Heart right ventricle (tissue), 16 donors: ENCODE measurements around the gene XPO1. TPM values are rescaled to one million over a fixed set of nuclear protein-coding genes. Genes with fewer than 3 reads are reported as not detected.

Experiments
- ATAC-seq, 8 donors: fragments of 200-7000 bp; cut with Tn5 transposase; one replicate each; pipeline ENCODE4 v1.9.1; 2020; ENCODE audit warnings: mild to moderate bottlenecking in 8 of 8, moderate library complexity in 8 of 8, moderate number of reproducible peaks in 1 of 8
- DNase-seq, 2 donors: peaks; one replicate each; pipeline ENCODE4 v3.0.0-alpha.2; 2020
- H3K27ac ChIP-seq, 10 donors: fragments of 200-600 bp; sonication (generic) in 2 of 10; one replicate each; pipeline versions ENCODE4 v1.5.0 to v1.8.0; 2020 to 2022; ENCODE audit warnings: mild to moderate bottlenecking in 3 of 10
- H3K27me3 ChIP-seq, 7 donors: fragments of 200-600 bp; one replicate each; pipeline ENCODE4 v1.8.0; 2021 to 2022; ENCODE audit warnings: mild to moderate bottlenecking in 2 of 7
- H3K36me3 ChIP-seq, 9 donors: fragments of 200-600 bp; sonication (generic) in 1 of 9; one replicate each; pipeline versions ENCODE4 v1.5.0 to v1.8.0; 2020 to 2022; ENCODE audit warnings: mild to moderate bottlenecking in 2 of 9
- H3K4me1 ChIP-seq, 9 donors: fragments of 200-600 bp; sonication (generic) in 1 of 9; one replicate each; pipeline versions ENCODE4 v1.5.0 to v1.8.0; 2020 to 2022; ENCODE audit warnings: mild to moderate bottlenecking in 4 of 9
- H3K4me3 ChIP-seq, 10 donors: fragments of 200-600 bp; sonication (generic) in 2 of 10; one replicate each; pipeline versions ENCODE4 v1.5.0 to v1.8.0; 2020 to 2022; ENCODE audit warnings: mild to moderate bottlenecking in 7 of 10, moderate library complexity in 2 of 10
- H3K9me3 ChIP-seq, 11 donors: fragments of 200-600 bp in 10 of 11; sonication (generic) in 2 of 11; one replicate each; pipeline versions ENCODE4 v1.5.0 to v1.8.0; 2013 to 2022; ENCODE audit warnings: mild to moderate bottlenecking in 2 of 11, control low read depth in 1 of 11, moderate library complexity in 1 of 11
- CTCF ChIP-seq, 9 donors: fragments of 200-600 bp; sonication (generic) in 2 of 9; IDR thresholded peaks; one replicate each; pipeline versions ENCODE4 v1.5.0 to v1.8.0; 2021 to 2022; ENCODE audit warnings: antibody characterized with exemption in 9 of 9, mild to moderate bottlenecking in 5 of 9, moderate library complexity in 1 of 9
- WGBS, 2 donors: extraction: QIAGEN DNeasy Blood & Tissue Kit; methylation state at CpG; one replicate each; pipeline ENCODE4 v1.1.7; 2013; ENCODE audit warnings: inconsistent platforms in 1 of 2; 5-methylcytosine and 5-hydroxymethylcytosine counted together
- intact Hi-C, 10 donors: fragments of 100-400 bp; cut with DNase I; formaldehyde crosslinking; loops; one replicate each; pipeline versions ENCODE4 v1.11.1 to v1.14.2; 2022
- polyA plus RNA-seq, 2 donors: library from polyadenylated mRNA; stranded (reverse); fragments of 200-250 nt; gene quantifications; one replicate each; pipeline ENCODE4 v1.2.3, GENCODE V29; 2013
- total RNA-seq, 10 donors: library from RNA; stranded (reverse); fragmentation: NEBNext Ultra II Directional in 3 of 10; extraction: Animal tissue kit (Norgen Biotek cat#: 25700) in 3 of 10; gene quantifications; one replicate each; pipeline versions ENCODE4 v1.2.1 to v1.2.4, GENCODE V29; 2021 to 2023
- donor health status: Arrhythmogenic right ventricular cardiomyopathy.
- donor health status: ischemic (EF 13 %, LVEDD 7.1; RV severe dilation, severe dysfunction).
- donor health status: healthy with polysubstance abuse.
- donor health status: DM: no; HTN: yes; CAD: no.
- donor health status: DM: no; HTN: no; CAD: no.
- donor health status: ischemic (EF 25% LVEDD 6.9; RV normal size, moderate dysfunction).
- donor health status: ischemic (EF 25% LVEDD 5.7; RV mildly dilated, moderate dysfunction).
- donor health status: healthy.
- donor health status: DM: yes; HTN: yes; CAD: no.
- donor health status: Ischemic cardiomyopathy.
- donor health status: ischemic (EF 35%, LVEDD 5.7; RV mildly dilated, moderate dysfunction).
- donor health status: nonischemic (EF 11% LVEDD 7.7; RV severe dilation, severe dysfunction).
- donor health status: DM: yes; HTN: yes; CAD: no.
- donor health status: PGD.
- donor health status: ischemic (EF 29% LVEDD 5.4; RV normal size, mild dysfunction).
- donor health status: nonischemic (EF 23%, LVEDD 6.1; RV moderate dilation, normal function).

The XPO1 gene
- total and polyA plus RNA-seq, 12 donors = 49.2 to 77.3 (median 66.3) TPM

- intact Hi-C loops = loop anchor here in 8 of 10 donors (5.0 to 10.0 kb wide), 7 partner anchors 45 to 297 kb away; partner anchors contain the start of gene XPO1 (in 5 of the 8)
- Histone ChIP-seq H3K9me3 (no peaks in the 10 kb centered on the region), H3K27me3 (no peaks in the 10 kb centered on the region), H3K4me1 (peaks cover 0 to 36% (median 22%) of the 10 kb centered on the region in 9 donors), H3K27ac (peak overlapping the region; percentile 96 to 100 (median 99)), H3K36me3 (peaks cover 0 to 31% (median 4%) of the 10 kb centered on the region in 9 donors), H3K4me3 (peak overlapping the region; percentile 80 to 99 (median 92))
- no peak for TF ChIP-seq CTCF (IDR thresholded peaks at IDR 0.05)
- no peak for ATAC-seq
- no peak for DNase-seq
- 39% methylated on average over 19 of the region's 19 CpGs for WGBS, 2 donors
These were observed 66.0 kb downstream of the XPO1 start for GRCh38 chr2:61471905-61472805.

GRCh38 chr2:61470965-61471904 lies 66.9 kb downstream of the XPO1 start, which contains the start of gene USP34:
USP34 (minus strand) TSS chr2:61471087; CDS start chr2:61470692, 395 bp downstream.
- peak within 1 kb of the TSS; percentile 96 to 100 (median 99) for H3K27ac ChIP-seq
- peaks cover 0 to 45% (median 26%) of the 10 kb centered on the region in 9 donors for H3K4me1 ChIP-seq
- H3K36me3 ChIP-seq = peaks cover 0 to 31% (median 2%) of the 10 kb centered on the region in 9 donors
- 0 to 1% methylated on average over 79 to 86 of the region's 91 CpGs for WGBS, 2 donors
- intact Hi-C loops = loop anchor here in 8 of 10 donors (5.0 to 10.0 kb wide), 7 partner anchors 44 to 296 kb away; partner anchors contain the start of gene XPO1 (in 5 of the 8)
- no peak for TF ChIP-seq CTCF (IDR thresholded peaks at IDR 0.05)
- ATAC-seq = peak; percentile 97 to 98 (median 97)
- DNase-seq = peak; percentile 96
- no peaks in the 10 kb centered on the region for H3K9me3 ChIP-seq
- no peaks in the 10 kb centered on the region for H3K27me3 ChIP-seq
- H3K4me3 ChIP-seq = peak within 1 kb of the TSS; percentile 80 to 99 (median 92)

- H3K36me3 ChIP-seq = peaks cover 0 to 28% (median 0%) of the 10 kb centered on the region in 9 donors
- H3K4me1 ChIP-seq = peaks cover 0 to 49% (median 35%) of the 10 kb centered on the region in 9 donors
- H3K27me3 ChIP-seq = no peaks in the 10 kb centered on the region
- intact Hi-C loops = loop anchor here in 8 of 10 donors (5.0 to 10.0 kb wide), 7 partner anchors 43 to 296 kb away; partner anchors contain the start of gene XPO1 (in 5 of the 8)
- ATAC-seq (peak; percentile 69 to 86 (median 75)), DNase-seq (peak; percentile 90)
- peak overlapping the region; percentile 96 to 100 (median 99) for H3K27ac ChIP-seq
- no peak for TF ChIP-seq CTCF (IDR thresholded peaks at IDR 0.05)
- 1 to 2% methylated on average over 41 to 88 of the region's 94 CpGs for WGBS, 2 donors
- no peaks in the 10 kb centered on the region for H3K9me3 ChIP-seq
- H3K4me3 ChIP-seq = peak overlapping the region; percentile 80 to 99 (median 92)
These were observed 67.8 kb downstream of the XPO1 start for GRCh38 chr2:61470122-61470951.
